ENCODE data around the gene INPP5A.
"Not testable (repeated sequence)": the region's sequence is repeated elsewhere in the genome, so short reads cannot be mapped to it uniquely, and the experiment has no call there.

Gene INPP5A

DNA sequence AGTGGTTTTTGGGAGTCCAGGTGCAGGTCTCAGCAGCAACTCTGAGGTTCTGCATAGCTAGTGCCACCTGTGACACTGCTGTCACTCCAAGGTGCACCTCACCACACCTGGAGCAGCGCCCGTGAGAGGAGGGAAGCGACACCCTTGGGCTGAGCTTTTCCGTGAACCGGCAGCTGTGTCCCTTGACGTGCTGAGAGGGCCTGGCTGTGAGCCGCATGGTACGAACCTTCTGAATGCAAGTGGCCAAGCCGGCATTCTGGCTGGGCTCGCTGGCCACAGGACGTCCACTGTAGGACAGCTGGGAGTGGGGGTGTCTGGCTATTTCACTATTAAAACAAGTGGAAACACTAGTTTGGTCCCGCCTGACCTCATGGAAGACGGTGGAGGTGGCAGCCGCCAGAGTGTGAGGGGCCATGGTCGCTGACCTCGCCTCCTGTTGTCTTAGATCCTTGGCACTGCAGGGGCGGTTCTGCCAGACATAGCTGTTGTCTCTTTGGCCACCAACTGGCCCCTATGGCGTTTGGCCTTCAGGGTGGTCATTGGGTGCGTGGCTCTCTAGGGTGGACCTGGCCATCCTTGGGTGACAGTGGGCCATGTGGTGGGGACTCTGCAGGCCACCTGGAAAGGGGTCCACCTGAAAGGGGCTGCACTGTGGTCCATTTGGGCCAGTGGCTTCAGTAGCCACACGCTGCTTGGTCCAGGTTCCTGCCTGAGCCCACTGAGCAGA is 12.9 kb downstream of the INPP5A start:
- no peak for DNase-seq

DNA sequence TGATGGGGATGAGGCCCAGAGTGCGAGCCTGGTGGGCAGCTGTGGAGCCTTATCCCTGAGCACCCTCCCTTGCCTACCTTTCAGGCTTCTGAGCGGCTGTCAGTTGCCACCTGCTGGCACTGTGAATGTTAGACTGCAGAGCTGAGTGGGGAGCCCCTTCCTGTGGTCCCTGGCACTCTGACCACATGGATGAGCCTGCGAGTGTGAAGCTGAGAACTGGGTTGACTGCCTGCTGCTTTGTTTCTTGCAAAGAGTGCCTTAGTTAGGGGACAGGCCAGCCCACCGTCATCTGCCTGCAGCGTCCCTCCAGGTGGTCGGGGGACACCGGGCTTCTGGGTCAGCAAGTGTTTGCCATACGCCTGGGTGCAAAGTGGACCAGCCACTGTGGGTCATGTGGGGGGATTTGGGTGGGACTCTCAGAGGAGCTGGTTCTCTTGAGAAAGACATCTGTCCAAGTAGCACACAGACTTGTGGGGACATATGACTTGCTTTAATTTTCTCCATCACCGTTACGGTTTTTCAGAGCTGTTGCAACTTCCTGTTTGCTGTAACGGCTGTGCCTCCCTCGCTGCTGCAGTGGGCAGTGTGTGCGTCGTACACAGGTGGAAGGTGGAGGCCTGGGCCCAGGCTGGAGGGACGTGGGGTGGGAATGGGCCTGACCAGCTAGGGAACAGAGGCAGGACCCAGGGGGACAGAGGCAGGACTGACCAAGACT is 13.7 kb downstream of the INPP5A start:
- DNase-seq, result no peak

GRCh38 chr10:132551808-132552130 is 14.2 kb downstream of the INPP5A start:
- DNase-seq, result no peak

- DNase-seq, result not testable (repeated sequence)
Observed at GRCh38 chr10:132552635-132553034, 15.0 kb downstream of the INPP5A start.

- DNase-seq, result not testable (repeated sequence)
Observed at GRCh38 chr10:132553568-132553967, 16.0 kb downstream of the INPP5A start.

- no peak for DNase-seq
Observed at GRCh38 chr10:132554053-132554990, 16.7 kb downstream of the INPP5A start.

GRCh38 chr10:132554991-132555647 is 17.5 kb downstream of the INPP5A start:
- peak in 2 of 4 experiments; percentile 50 to 51 for DNase-seq

GRCh38 chr10:132555648-132556575 is 18.3 kb downstream of the INPP5A start:
- no peak for DNase-seq

DNA sequence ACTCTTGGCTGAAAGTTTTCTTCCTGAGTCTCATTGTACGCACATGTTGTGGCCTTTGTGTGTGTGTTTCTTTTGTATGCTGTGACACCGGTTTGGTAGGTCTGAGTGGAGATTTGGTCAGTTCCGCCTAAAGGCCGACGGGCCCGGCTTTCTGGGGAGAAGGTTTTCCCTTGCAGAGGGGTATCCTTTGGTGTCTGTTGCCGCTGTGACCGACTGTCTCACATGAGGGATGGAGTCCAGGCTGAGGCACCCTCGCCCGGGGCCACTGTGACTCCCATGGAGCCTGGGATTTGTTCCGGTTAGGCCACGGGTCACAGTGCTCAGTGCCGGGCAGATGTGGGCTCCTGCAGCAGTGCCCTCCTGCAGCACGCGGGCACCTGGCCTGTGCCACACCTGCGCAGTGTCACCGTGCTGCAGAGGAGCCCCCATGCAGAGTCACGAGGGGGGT is 19.4 kb downstream of the INPP5A start:
- DNase-seq, result no peak

- no peak for DNase-seq
Observed at GRCh38 chr10:132557696-132558515, 20.3 kb downstream of the INPP5A start.

DNA sequence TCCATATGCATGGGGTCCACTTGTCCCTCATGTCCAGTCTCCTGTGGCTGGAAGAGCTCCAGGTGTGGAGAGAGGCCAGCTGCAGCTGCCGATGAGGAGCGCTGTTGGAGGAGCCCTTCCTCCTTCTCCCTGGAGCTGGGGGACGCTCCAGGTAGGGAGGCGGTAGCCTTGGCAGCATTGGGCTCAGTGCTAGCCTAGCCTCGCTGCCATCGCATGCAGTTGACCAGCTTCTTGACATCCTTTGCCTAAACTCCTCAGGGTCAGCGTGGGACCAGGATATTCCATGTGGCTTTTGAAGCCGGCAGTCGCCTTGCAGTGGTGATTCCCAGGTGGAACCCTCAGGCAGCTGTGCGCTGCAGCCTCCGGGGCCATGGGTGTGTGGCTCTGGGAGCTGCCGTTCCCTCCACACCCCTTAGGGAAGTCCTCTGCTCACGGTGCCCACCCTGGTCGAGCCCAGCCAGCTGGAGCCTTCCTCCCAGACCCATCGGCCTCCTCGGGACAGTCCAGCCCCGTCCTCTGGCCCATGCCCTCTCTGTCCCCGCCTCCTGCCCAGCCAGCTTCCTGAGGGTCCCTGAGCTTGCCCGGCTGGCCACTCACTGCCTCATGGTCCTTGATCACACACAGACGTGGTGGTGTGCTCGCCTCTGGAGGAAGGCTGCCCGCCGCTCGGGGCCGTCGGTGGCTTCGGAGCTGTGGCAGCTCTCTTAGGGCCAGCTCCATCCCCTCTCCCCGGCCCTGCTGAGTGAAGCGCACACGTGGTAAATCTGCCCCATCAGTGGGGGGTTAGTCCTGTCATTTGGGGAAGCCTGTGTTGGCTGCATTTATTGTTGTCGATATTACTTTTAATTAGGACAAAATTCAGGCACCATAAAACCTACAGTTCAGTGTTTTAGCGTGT is 21.2 kb downstream of the INPP5A start:
- DNase-seq, result no peak

DNA sequence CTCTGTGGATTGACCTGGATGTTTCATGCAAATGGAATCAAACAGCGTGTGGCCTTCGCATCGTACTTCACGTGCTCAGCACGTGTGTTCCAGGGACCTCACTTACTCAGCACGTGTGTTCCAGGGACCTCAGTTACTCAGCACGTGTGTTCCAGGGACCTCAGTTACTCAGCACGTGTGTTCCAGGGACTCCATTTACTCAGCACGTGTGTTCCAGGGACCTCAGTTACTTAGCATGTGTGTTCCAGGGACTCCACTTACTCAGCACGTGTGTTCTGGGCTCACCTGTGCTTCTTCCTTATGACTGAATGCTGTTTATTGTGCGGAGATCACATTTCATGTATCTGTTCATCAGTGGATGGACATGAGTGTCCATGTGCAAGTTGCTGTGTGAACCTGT is 22.0 kb downstream of the INPP5A start:
- no peak for DNase-seq

DNA sequence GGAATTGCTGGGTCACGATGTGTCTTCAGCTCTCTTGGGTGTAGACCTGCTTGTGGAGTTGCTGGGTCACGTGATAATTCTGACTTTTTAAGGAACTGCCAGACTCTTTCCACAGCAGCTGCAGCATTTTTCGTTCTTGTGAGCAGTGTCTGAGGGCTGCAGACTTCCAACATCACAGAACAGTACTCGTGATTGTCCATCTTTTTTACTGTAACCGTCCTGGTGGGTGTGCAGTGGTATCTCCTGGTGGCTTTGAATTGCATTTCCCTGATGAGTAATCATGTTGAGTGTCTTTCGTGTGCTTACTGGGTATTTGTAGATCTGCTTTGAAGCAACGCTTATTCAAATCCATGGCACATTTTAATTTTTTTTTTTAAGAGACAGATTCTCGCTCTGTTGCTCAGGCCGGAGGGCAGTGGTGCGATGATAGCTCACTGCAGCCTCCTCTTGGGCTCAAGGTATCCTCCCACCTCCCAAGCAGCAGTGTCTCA is 22.7 kb downstream of the INPP5A start:
- no peak for DNase-seq

DNA sequence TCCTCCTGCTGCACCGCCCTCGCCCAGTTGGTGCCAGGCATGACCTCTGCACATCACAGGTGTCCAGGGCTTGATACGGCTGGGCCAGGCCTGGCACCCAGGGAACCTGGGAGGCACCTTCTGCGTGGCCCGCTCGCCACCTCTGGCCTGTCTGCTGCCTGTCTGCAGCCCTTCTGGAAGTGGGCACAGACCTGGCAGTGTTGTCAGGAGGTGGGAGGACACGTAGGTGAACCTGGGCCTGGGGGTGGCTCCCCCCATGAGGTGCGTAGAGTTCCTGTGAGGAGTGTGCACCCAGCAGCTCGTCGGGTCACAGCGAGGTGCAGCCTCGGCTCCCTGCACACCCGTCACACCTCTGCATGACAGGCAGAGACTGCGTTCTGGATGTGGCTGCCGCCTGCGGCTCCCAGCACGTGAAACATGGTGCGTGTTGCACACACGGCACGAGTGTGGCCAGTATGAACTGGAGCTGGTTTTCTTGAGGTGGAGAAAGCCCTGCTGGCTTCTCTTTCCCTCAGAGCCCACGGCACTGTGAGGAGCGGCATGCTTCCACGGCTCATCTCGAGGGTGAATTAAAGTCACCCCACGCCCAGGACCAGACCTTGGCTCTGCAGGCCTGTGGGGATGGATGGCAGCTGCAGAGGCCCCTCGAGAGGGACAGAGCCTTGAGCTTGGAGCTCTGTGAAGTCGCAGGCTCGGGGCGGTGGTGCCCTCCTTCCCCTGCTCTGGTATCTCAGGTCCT is 24.8 kb downstream of the INPP5A start:
- DNase-seq, result no peak

DNA sequence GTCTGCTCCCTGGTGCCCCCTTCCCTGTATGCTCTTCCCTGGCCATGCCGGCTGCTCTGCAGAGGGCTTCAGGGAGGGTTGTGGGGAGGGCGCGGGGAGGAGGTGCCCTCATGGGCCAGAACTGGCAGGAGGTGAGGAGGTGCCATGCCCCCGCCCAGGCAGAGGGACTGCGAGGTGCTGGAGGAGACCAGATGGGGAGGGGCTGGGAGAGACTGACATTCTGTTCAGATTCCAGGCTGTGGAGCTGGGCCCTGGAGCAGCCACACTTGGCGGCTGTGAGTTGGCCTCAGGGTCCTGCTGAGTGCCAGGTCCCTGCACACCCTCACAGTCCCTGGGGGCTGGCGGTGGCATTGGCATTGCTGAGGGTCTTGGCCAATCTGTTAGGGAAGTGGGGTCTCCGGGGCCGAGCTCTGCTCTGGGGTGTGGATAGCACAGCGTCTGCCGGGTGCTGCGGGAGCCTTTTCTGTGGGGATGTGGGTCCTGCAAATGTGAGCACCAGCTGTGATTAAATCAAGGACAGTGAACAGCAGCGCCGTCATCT is 25.4 kb downstream of the INPP5A start:
- no peak for DNase-seq

- DNase-seq, result no peak
Observed at GRCh38 chr10:132563485-132564248, 26.1 kb downstream of the INPP5A start.

- DNase-seq, result no peak
Observed at GRCh38 chr10:132564249-132564605, 26.6 kb downstream of the INPP5A start.

DNA sequence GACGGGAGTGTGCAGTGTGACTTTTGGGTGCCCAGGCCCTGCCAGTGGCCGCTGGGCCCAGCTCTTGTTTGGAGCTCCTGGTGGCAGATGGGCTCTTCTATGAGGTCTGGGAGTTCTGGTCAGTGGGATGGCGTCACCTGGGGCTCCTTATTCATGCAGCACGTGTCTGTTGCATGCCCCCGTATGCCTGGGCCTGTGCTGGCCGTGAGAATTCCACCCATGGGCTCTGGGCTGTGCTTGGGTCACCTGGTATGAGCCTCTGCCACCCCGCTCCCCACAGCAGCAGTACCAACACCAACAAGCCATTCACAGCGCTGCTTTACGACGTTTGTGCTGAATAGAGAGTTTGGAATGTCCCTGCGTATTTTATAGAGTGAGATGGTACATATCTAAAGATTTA is 27.1 kb downstream of the INPP5A start:
- no peak for DNase-seq

Data from activated CD4-positive, CD25-positive, alpha-beta regulatory T cell (primary cell).